Mucosa of rectum (tissue), 2 donors: ENCODE data around the gene UFD1.

Experiments
- H3K27ac ChIP-seq, 2 donors: one replicate each; pipeline ENCODE4 v1.7.0; 2013; ENCODE audit warnings: inconsistent platforms in 2 of 2, low read depth in 2 of 2, low read length in 2 of 2
- H3K27me3 ChIP-seq, 2 donors: one replicate each; pipeline ENCODE4 v1.7.0; 2013; ENCODE audit warnings: low read length in 2 of 2; ENCODE audit not compliant: control insufficient read depth in 2 of 2, insufficient read depth in 2 of 2
- H3K36me3 ChIP-seq, 2 donors: one replicate each; pipeline ENCODE4 v1.7.0; 2013; ENCODE audit warnings: low read length in 2 of 2; ENCODE audit not compliant: control insufficient read depth in 2 of 2, insufficient read depth in 2 of 2
- H3K4me1 ChIP-seq, 2 donors: one replicate each; pipeline ENCODE4 v1.7.0; 2013; ENCODE audit warnings: low read length in 2 of 2, mild to moderate bottlenecking in 1 of 2; ENCODE audit not compliant: control insufficient read depth in 2 of 2, insufficient read depth in 2 of 2
- H3K4me3 ChIP-seq, 2 donors: one replicate each; pipeline ENCODE4 v1.7.0; 2013; ENCODE audit warnings: low read length in 2 of 2
- H3K9ac ChIP-seq, 2 donors: one replicate each; pipeline ENCODE4 v1.7.0; 2013; ENCODE audit warnings: low read length in 2 of 2, low read depth in 1 of 2, mild to moderate bottlenecking in 1 of 2
- H3K9me3 ChIP-seq, 2 donors: one replicate each; pipeline ENCODE4 v1.7.0; 2013; ENCODE audit warnings: low read length in 2 of 2; ENCODE audit not compliant: control insufficient read depth in 2 of 2
- donor health status: healthy.
- donor health status: Normal muscosa, but diverticular disease.

Gene UFD1

GRCh38 chr22:19429950-19430889 is 48.8 kb downstream of the UFD1 start:
- Histone ChIP-seq H3K9me3 (no peaks in the 10 kb centered on the region), H3K4me3 (peak overlapping the region; percentile 80 to 88), H3K4me1 (peaks cover 16 to 23% of the 10 kb centered on the region in 2 donors), H3K27me3 (no peaks in the 10 kb centered on the region), H3K27ac (peak overlapping the region; percentile 56 to 72), H3K36me3 (peaks cover 4 to 8% of the 10 kb centered on the region in 2 donors), H3K9ac (peak overlapping the region; percentile 68 to 76)

- H3K27ac ChIP-seq, result no peak overlapping the region
- no peaks in the 10 kb centered on the region for H3K4me1 ChIP-seq
- H3K27me3 ChIP-seq, result no peaks in the 10 kb centered on the region
- no peaks in the 10 kb centered on the region for H3K9me3 ChIP-seq
- peaks cover 0 to 6% of the 10 kb centered on the region in 2 donors for H3K36me3 ChIP-seq
- no peak overlapping the region for H3K9ac ChIP-seq
- H3K4me3 ChIP-seq, result no peak overlapping the region
Observed at GRCh38 chr22:19424186-19424500, 54.9 kb downstream of the UFD1 start.

GRCh38 chr22:19422440-19423301 is 56.3 kb downstream of the UFD1 start:
- no peak overlapping the region for H3K4me3 ChIP-seq
- no peaks in the 10 kb centered on the region for H3K27me3 ChIP-seq
- H3K36me3 ChIP-seq, result peaks cover 0 to 6% of the 10 kb centered on the region in 2 donors
- H3K4me1 ChIP-seq, result no peaks in the 10 kb centered on the region
- no peak overlapping the region for H3K9ac ChIP-seq
- no peaks in the 10 kb centered on the region for H3K9me3 ChIP-seq
- H3K27ac ChIP-seq, result no peak overlapping the region

GRCh38 chr22:19420321-19420720 is 58.7 kb downstream of the UFD1 start:
- Histone ChIP-seq H3K27me3 (no peaks in the 10 kb centered on the region), H3K4me1 (no peaks in the 10 kb centered on the region), H3K9ac (no peak overlapping the region), H3K9me3 (no peaks in the 10 kb centered on the region), H3K4me3 (no peak overlapping the region), H3K36me3 (peaks cover 0 to 6% of the 10 kb centered on the region in 2 donors), H3K27ac (peak overlapping the region in 1 of 2 donors; percentile 46)

- Histone ChIP-seq H3K9me3 (no peaks in the 10 kb centered on the region), H3K27me3 (no peaks in the 10 kb centered on the region), H3K4me1 (no peaks in the 10 kb centered on the region), H3K27ac (peak overlapping the region in 1 of 2 donors; percentile 46), H3K36me3 (peaks cover 0 to under 1% of the 10 kb centered on the region in 2 donors), H3K4me3 (no peak overlapping the region), H3K9ac (no peak overlapping the region)
Observed at GRCh38 chr22:19419464-19420178, 59.4 kb downstream of the UFD1 start.

- no peaks in the 10 kb centered on the region for H3K9me3 ChIP-seq
- no peak overlapping the region for H3K4me3 ChIP-seq
- no peak overlapping the region for H3K9ac ChIP-seq
- no peaks in the 10 kb centered on the region for H3K4me1 ChIP-seq
- no peaks in the 10 kb centered on the region for H3K36me3 ChIP-seq
- H3K27me3 ChIP-seq, result no peaks in the 10 kb centered on the region
- H3K27ac ChIP-seq, result peak overlapping the region in 1 of 2 donors; percentile 43
Observed at GRCh38 chr22:19419086-19419463, 59.9 kb downstream of the UFD1 start.

GRCh38 chr22:19412923-19413322 is 66.1 kb downstream of the UFD1 start:
- no peak overlapping the region for H3K9ac ChIP-seq
- no peaks in the 10 kb centered on the region for H3K4me1 ChIP-seq
- no peaks in the 10 kb centered on the region for H3K9me3 ChIP-seq
- H3K36me3 ChIP-seq, result peaks cover 14 to 24% of the 10 kb centered on the region in 2 donors
- H3K27ac ChIP-seq, result no peak overlapping the region
- no peaks in the 10 kb centered on the region for H3K27me3 ChIP-seq
- H3K4me3 ChIP-seq, result no peak overlapping the region

GRCh38 chr22:19412478-19412877 is 66.5 kb downstream of the UFD1 start:
- H3K4me1 ChIP-seq, result no peaks in the 10 kb centered on the region
- no peaks in the 10 kb centered on the region for H3K9me3 ChIP-seq

GRCh38 chr22:19411690-19412045 is 67.3 kb downstream of the UFD1 start:
- no peaks in the 10 kb centered on the region for H3K27me3 ChIP-seq
- H3K4me1 ChIP-seq, result no peaks in the 10 kb centered on the region
- no peaks in the 10 kb centered on the region for H3K9me3 ChIP-seq
- H3K36me3 ChIP-seq, result peaks cover 25 to 34% of the 10 kb centered on the region in 2 donors
- H3K4me3 ChIP-seq, result no peak overlapping the region
- H3K9ac ChIP-seq, result no peak overlapping the region
- no peak overlapping the region for H3K27ac ChIP-seq

More at GRCh38 chr22:19412478-19412877, 66.5 kb downstream of the UFD1 start:
- no peak overlapping the region for H3K27ac ChIP-seq
- H3K36me3 ChIP-seq, result peaks cover 18 to 27% of the 10 kb centered on the region in 2 donors
- no peak overlapping the region for H3K4me3 ChIP-seq
- H3K27me3 ChIP-seq, result no peaks in the 10 kb centered on the region
- H3K9ac ChIP-seq, result no peak overlapping the region
